Glomerular endothelial cell (primary cell): ENCODE results near the gene CRLF2. TPM values are rescaled to one million over a fixed set of nuclear protein-coding genes. Genes with fewer than 3 reads are reported as not detected.

ENCODE experiments used
- total RNA-seq: library from RNA; depleted of rRNA; stranded (reverse); fragments of >200 nt; gene quantifications from 2 replicates; pipeline ENCODE4 v1.2.3, GENCODE V29; 2015

CRLF2 gene
- total RNA-seq, 1 donor from 2014 or later = not detected

Other genes with a start within 250 kb of the CRLF2 start
- gene CSF2RA, start 56.2 kb upstream of the CRLF2 start, total RNA-seq = not detected in 2 replicates
- gene IL3RA, start 124.1 kb upstream of the CRLF2 start, total RNA-seq = 31.6 and 77.7 TPM in 2 replicates
- 312 and 392 TPM in 2 replicates for gene SLC25A6, start 179.5 kb upstream of the CRLF2 start, total RNA-seq
- gene ASMTL, start 240.3 kb upstream of the CRLF2 start, total RNA-seq = 32.9 and 37.2 TPM in 2 replicates